Inferior parietal cortex (tissue), 1 donor: ENCODE results near the gene GPR183.

Experiments
- DNase-seq: peaks from one replicate; pipeline ENCODE4 v3.0.0-alpha.2; 2016; ENCODE audit errors: extremely low spot score

GPR183 gene

GRCh38 chr13:99312493-99312883 is 5.3 kb upstream of the GPR183 start:
- no peak for DNase-seq

GRCh38 chr13:99311748-99312492 is 4.7 kb upstream of the GPR183 start:
- no peak for DNase-seq

- DNase-seq: no peak
Observed at GRCh38 chr13:99311137-99311536, 3.9 kb upstream of the GPR183 start.

- no peak for DNase-seq
Observed at GRCh38 chr13:99310382-99311031, 3.3 kb upstream of the GPR183 start.

- no peak for DNase-seq
Observed at GRCh38 chr13:99308471-99309087, 1.4 kb upstream of the GPR183 start.

GRCh38 chr13:99307648-99308339 is 595 bp upstream of the GPR183 start:
- no peak for DNase-seq

GRCh38 chr13:99305566-99305965 is 1.6 kb downstream of the GPR183 start:
- no peak for DNase-seq

- DNase-seq: no peak
Observed at GRCh38 chr13:99305158-99305557, 2.0 kb downstream of the GPR183 start.

GRCh38 chr13:99304541-99304940 is 2.7 kb downstream of the GPR183 start:
- no peak for DNase-seq

GRCh38 chr13:99303863-99304521 is 3.2 kb downstream of the GPR183 start:
- no peak for DNase-seq

- DNase-seq: no peak
Observed at GRCh38 chr13:99302637-99303505, 4.3 kb downstream of the GPR183 start.

GRCh38 chr13:99301913-99302636 is 5.1 kb downstream of the GPR183 start:
- DNase-seq: no peak

GRCh38 chr13:99301056-99301838 is 6.0 kb downstream of the GPR183 start:
- no peak for DNase-seq

- no peak for DNase-seq
Observed at GRCh38 chr13:99299920-99300341, 7.3 kb downstream of the GPR183 start.

- no peak for DNase-seq
Observed at GRCh38 chr13:99299256-99299919, 7.8 kb downstream of the GPR183 start.

GRCh38 chr13:99298056-99298455 is 9.1 kb downstream of the GPR183 start:
- no peak for DNase-seq

- no peak for DNase-seq
Observed at GRCh38 chr13:99297331-99297730, 9.9 kb downstream of the GPR183 start.

GRCh38 chr13:99296398-99296797 is 10.8 kb downstream of the GPR183 start:
- no peak for DNase-seq
